ENCODE data around the gene SFTPA1. TPM values are rescaled to one million over a fixed set of nuclear protein-coding genes. Genes with fewer than 3 reads are reported as not detected.
"Not testable (repeated sequence)": the region's sequence is repeated elsewhere in the genome, so short reads cannot be mapped to it uniquely, and the experiment has no call there.

The SFTPA1 gene
- total RNA-seq, 1 experiment from 2014 or later = not detected

GRCh38 chr10:79595510-79595909, 15.2 kb upstream of the SFTPA1 start:
- H3K4me3 ChIP-seq (ENCODE audit: low read depth, low read length, poor library complexity, severe bottlenecking) = no peak overlapping the region
- H3K4me1 ChIP-seq (ENCODE audit: insufficient read depth, low read length, poor library complexity, severe bottlenecking) = no peaks in the 10 kb centered on the region
- intact Hi-C loops (cut with micrococcal nuclease; ENCODE audit: unreplicated experiment) = no loop called here
- no peak for TF ChIP-seq EZH2 (IDR thresholded peaks at IDR 0.05; ENCODE audit: borderline replicate concordance, low read depth, low read length, poor library complexity, severe bottlenecking)
- no peak for TF ChIP-seq CTCF (conservative IDR thresholded peaks at IDR 0.05; ENCODE audit: low read depth, low read length)
- ChIA-PET POLR2A (ENCODE audit: low non-redundant PET) (no interaction called here), CTCF (no interaction called here)
- no peak for DNase-seq (ENCODE audit: low spot score)
- H3K36me3 ChIP-seq (ENCODE audit: insufficient read depth, low read length, poor library complexity, severe bottlenecking) = no peaks in the 10 kb centered on the region
- peaks cover 16% of the 10 kb centered on the region for H3K27me3 ChIP-seq (replicated peaks; ENCODE audit: insufficient read depth, low read depth, low read length, poor library complexity)
- H3K27ac ChIP-seq (ENCODE audit: low read depth, low read length, poor library complexity, severe bottlenecking) = no peak overlapping the region
- H3K9me3 ChIP-seq (ENCODE audit: low read depth, low read length, poor library complexity, severe bottlenecking) = peaks cover 10% of the 10 kb centered on the region
- no TSS peak for BruUV-seq (replicated peaks)

GRCh38 chr10:79599644-79600043, 11.1 kb upstream of the SFTPA1 start:
- H3K4me1 ChIP-seq (ENCODE audit: insufficient read depth, low read length, poor library complexity, severe bottlenecking); H3K27ac ChIP-seq (ENCODE audit: low read depth, low read length, poor library complexity, severe bottlenecking); H3K4me3 ChIP-seq (ENCODE audit: low read depth, low read length, poor library complexity, severe bottlenecking); POLR2A ChIA-PET (ENCODE audit: low non-redundant PET); DNase-seq (ENCODE audit: low spot score); BruUV-seq (replicated peaks); CTCF ChIA-PET; H3K36me3 ChIP-seq (ENCODE audit: insufficient read depth, low read length, poor library complexity, severe bottlenecking): not testable (repeated sequence)
- intact Hi-C loops (cut with micrococcal nuclease; ENCODE audit: unreplicated experiment) = loop anchor here (10.0 kb wide), 1 partner anchor 225 kb away; no protein-coding TSS in a partner anchor
- Histone ChIP-seq H3K27me3 (replicated peaks; ENCODE audit: insufficient read depth, low read depth, low read length, poor library complexity) (peaks cover 25% of the 10 kb centered on the region), H3K9me3 (ENCODE audit: low read depth, low read length, poor library complexity, severe bottlenecking) (peaks cover 10% of the 10 kb centered on the region)

- H3K4me1 ChIP-seq (ENCODE audit: insufficient read depth, low read length, poor library complexity, severe bottlenecking) = no peaks in the 10 kb centered on the region
- no peak for DNase-seq (ENCODE audit: low spot score)
- no TSS peak for BruUV-seq (replicated peaks)
- H3K27me3 ChIP-seq (replicated peaks; ENCODE audit: insufficient read depth, low read depth, low read length, poor library complexity) = peaks cover 25% of the 10 kb centered on the region
- H3K36me3 ChIP-seq (ENCODE audit: insufficient read depth, low read length, poor library complexity, severe bottlenecking) = no peaks in the 10 kb centered on the region
- TF ChIP-seq EZH2 (IDR thresholded peaks at IDR 0.05; ENCODE audit: borderline replicate concordance, low read depth, low read length, poor library complexity, severe bottlenecking) = no peak
- TF ChIP-seq CTCF (conservative IDR thresholded peaks at IDR 0.05; ENCODE audit: low read depth, low read length) = no peak
- H3K27ac ChIP-seq (ENCODE audit: low read depth, low read length, poor library complexity, severe bottlenecking) = no peak overlapping the region
- CTCF ChIA-PET = no interaction called here
- H3K9me3 ChIP-seq (ENCODE audit: low read depth, low read length, poor library complexity, severe bottlenecking) = peaks cover 10% of the 10 kb centered on the region
- intact Hi-C loops (cut with micrococcal nuclease; ENCODE audit: unreplicated experiment) = loop anchor here (10.0 kb wide), 1 partner anchor 227 kb away; no protein-coding TSS in a partner anchor
- H3K4me3 ChIP-seq (ENCODE audit: low read depth, low read length, poor library complexity, severe bottlenecking) = no peak overlapping the region
- POLR2A ChIA-PET (ENCODE audit: low non-redundant PET) = no interaction called here
Observed at GRCh38 chr10:79601939-79602338, 8.8 kb upstream of the SFTPA1 start.

- BruUV-seq (replicated peaks) = no TSS peak
- Histone ChIP-seq H3K27ac (ENCODE audit: low read depth, low read length, poor library complexity, severe bottlenecking) (no peak overlapping the region), H3K9me3 (ENCODE audit: low read depth, low read length, poor library complexity, severe bottlenecking) (peaks cover 2% of the 10 kb centered on the region), H3K36me3 (ENCODE audit: insufficient read depth, low read length, poor library complexity, severe bottlenecking) (no peaks in the 10 kb centered on the region), H3K4me3 (ENCODE audit: low read depth, low read length, poor library complexity, severe bottlenecking) (no peak overlapping the region), H3K27me3 (replicated peaks; ENCODE audit: insufficient read depth, low read depth, low read length, poor library complexity) (peaks cover 17% of the 10 kb centered on the region), H3K4me1 (ENCODE audit: insufficient read depth, low read length, poor library complexity, severe bottlenecking) (no peaks in the 10 kb centered on the region)
- TF ChIP-seq EZH2 (IDR thresholded peaks at IDR 0.05; ENCODE audit: borderline replicate concordance, low read depth, low read length, poor library complexity, severe bottlenecking) (no peak), CTCF (conservative IDR thresholded peaks at IDR 0.05; ENCODE audit: low read depth, low read length) (no peak)
- ChIA-PET POLR2A (ENCODE audit: low non-redundant PET) (no interaction called here), CTCF (interaction anchor here (1.2 kb wide), 1 partner anchor 391 kb away, joined by 3 read pairs; no protein-coding TSS in a partner anchor)
- DNase-seq (ENCODE audit: low spot score) = no peak
- intact Hi-C loops (cut with micrococcal nuclease; ENCODE audit: unreplicated experiment) = loop anchor here (10.0 kb wide), 1 partner anchor 228 kb away; no protein-coding TSS in a partner anchor
Observed at GRCh38 chr10:79602953-79603352, 7.8 kb upstream of the SFTPA1 start.
